HCT116 (cell line): Measurements from ENCODE around the gene DHDH. TPM values are rescaled to one million over a fixed set of nuclear protein-coding genes. Genes with fewer than 3 reads are reported as not detected.

Source experiments
- ATAC-seq: fragments of 200-7000 bp; cut with Tn5 transposase; 2 replicates; pipeline ENCODE4 v1.9.1; 2020; ENCODE audit warnings: mild to moderate bottlenecking, moderate library complexity
- BruUV-seq: library from RNA; stranded (reverse); fragments of 400-500 nt; replicated peaks from 2 replicates; lab custom pipeline; 2021; lab: Mats Ljungman, UMichigan
- CTCF ChIA-PET: fragments of 300-600 bp; sonication (Branson Sonifier 250); formaldehyde crosslinking; loops from one replicate; lab custom pipeline; 2021; ENCODE audit warnings: antibody characterized with exemption; lab: Charles Lee
- POLR2A ChIA-PET: fragments of 300-600, 350-600 bp; sonication (Branson Sonifier 250); formaldehyde crosslinking; loops from one replicate; lab custom pipeline; 2021; ENCODE audit warnings: antibody characterized with exemption; lab: Charles Lee
- RAD21 ChIA-PET, 2 experiments: fragments of 300-600 bp; sonication (Branson Sonifier 250); formaldehyde crosslinking; loops; one replicate each; lab custom pipeline; 2023; ENCODE audit warnings: low total read pairs in 2 of 2; ENCODE audit not compliant: uncharacterized antibody in 2 of 2, unreplicated experiment in 2 of 2, low non-redundant PET in 1 of 2; lab: Charles Lee
- DNase-seq: peaks from one replicate; pipeline ENCODE4 v3.0.0-alpha.2; 2010; ENCODE audit warnings: low read depth, low spot score
- H2AFZ ChIP-seq: fragments of 200-600 bp; shearing (Covaris generic), sonication (generic); 2 replicates; pipeline ENCODE4 v1.6.1; 2017; ENCODE audit warnings: low read depth, mixed run types, mixed read lengths, antibody characterized with exemption, low read length; ENCODE audit not compliant: poor library complexity, severe bottlenecking
- H3K27ac ChIP-seq: 2 replicates; pipeline ENCODE4 v1.5.1; 2012; ENCODE audit warnings: low read depth, low read length
- H3K27me3 ChIP-seq: fragments of 200-600 bp; sonication (generic); 2 replicates; pipeline ENCODE4 v1.6.1; 2016; ENCODE audit warnings: mixed run types, low read length, mixed read lengths; ENCODE audit not compliant: insufficient read depth
- H3K36me3 ChIP-seq, 2 experiments: fragments of 200-500 bp in 1 of 2; fragments of 200-600 bp in 1 of 2; sonication (Bioruptor generic) in 1 of 2; sonication (generic) in 1 of 2; 2 replicates each; pipeline versions ENCODE4 v1.5.1 to v1.6.1; 2014 to 2016; ENCODE audit warnings: low read length in 2 of 2, inconsistent platforms in 1 of 2, mixed read lengths in 1 of 2, mixed run types in 1 of 2; ENCODE audit not compliant: insufficient read depth in 2 of 2, control insufficient read depth in 1 of 2
- H3K4me1 ChIP-seq, 2 experiments: fragments of 200-600 bp in 1 of 2; sonication (generic) in 1 of 2; 2 replicates each; pipeline versions ENCODE4 v1.5.1 to v1.6.1; 2012 to 2017; ENCODE audit warnings: low read length in 2 of 2, inconsistent platforms in 1 of 2, mild to moderate bottlenecking in 1 of 2, mixed read lengths in 1 of 2, mixed run types in 1 of 2, moderate library complexity in 1 of 2; ENCODE audit not compliant: insufficient read depth in 2 of 2, control insufficient read depth in 1 of 2
- H3K4me2 ChIP-seq: fragments of 200-600 bp; sonication (generic); 2 replicates; pipeline ENCODE4 v1.6.1; 2017; ENCODE audit warnings: mixed run types, low read length, mixed read lengths
- H3K4me3 ChIP-seq, 2 experiments: fragments of 200-600 bp in 1 of 2; sonication (generic) in 1 of 2; replicated peaks in 1 of 2; 2 replicates each; pipeline ENCODE4 v1.5.1; 2011 to 2016; ENCODE audit warnings: low read length in 2 of 2, control low read depth in 1 of 2, low read depth in 1 of 2, mild to moderate bottlenecking in 1 of 2, mixed read lengths in 1 of 2, mixed run types in 1 of 2
- H3K79me2 ChIP-seq: fragments of 200-600 bp; sonication (generic); 2 replicates; pipeline ENCODE4 v1.6.1; 2017; ENCODE audit warnings: mild to moderate bottlenecking, mixed run types, low read length, moderate library complexity, mixed read lengths; ENCODE audit not compliant: insufficient read depth
- H3K9ac ChIP-seq: fragments of 200-600 bp; sonication (generic); 2 replicates; pipeline ENCODE4 v1.6.1; 2016; ENCODE audit warnings: low read length, mixed read lengths
- H3K9me2 ChIP-seq: fragments of 200-600 bp; sonication (generic), shearing (Covaris generic); 2 replicates; pipeline ENCODE4 v1.6.1; 2017; ENCODE audit warnings: mixed run types, mild to moderate bottlenecking, moderate library complexity; ENCODE audit not compliant: insufficient read depth
- H3K9me3 ChIP-seq, 2 experiments: fragments of 200-500 bp in 1 of 2; fragments of 200-600 bp in 1 of 2; sonication (Bioruptor generic) in 1 of 2; sonication (generic) in 1 of 2; 2 replicates each; pipeline ENCODE4 v1.6.1; 2014 to 2017; ENCODE audit warnings: low read length in 2 of 2, mixed read lengths in 2 of 2, inconsistent platforms in 1 of 2, low read depth in 1 of 2, mild to moderate bottlenecking in 1 of 2, mixed run types in 1 of 2, moderate library complexity in 1 of 2; ENCODE audit not compliant: control insufficient read depth in 1 of 2, insufficient read depth in 1 of 2
- H4K20me1 ChIP-seq: fragments of 200-600 bp; sonication (generic), shearing (Covaris generic); 2 replicates; pipeline ENCODE4 v1.6.1; 2017; ENCODE audit warnings: mixed run types, mild to moderate bottlenecking, moderate library complexity; ENCODE audit not compliant: insufficient read depth
- EZH2phosphoT487 ChIP-seq: fragments of 200-600 bp; IDR thresholded peaks from 2 replicates; pipeline ENCODE4 v1.6.1; 2018; ENCODE audit warnings: antibody characterized with exemption, borderline replicate concordance
- POLR2A ChIP-seq: IDR thresholded peaks from 2 replicates; pipeline ENCODE4 v1.7.0; 2011; ENCODE audit warnings: borderline replicate concordance; ENCODE audit not compliant: insufficient read depth, insufficient read length; ENCODE audit errors: extremely low read depth
- POLR2AphosphoS5 ChIP-seq: IDR thresholded peaks from 2 replicates; pipeline ENCODE4 v1.6.1; 2011; ENCODE audit warnings: mild to moderate bottlenecking, low read depth, low read length, moderate library complexity
- RAD21 ChIP-seq: IDR thresholded peaks from 2 replicates; pipeline ENCODE4 v1.6.1; 2012; ENCODE audit warnings: low read depth, mild to moderate bottlenecking
- YY1 ChIP-seq: IDR thresholded peaks from 2 replicates; pipeline ENCODE4 v1.6.1; 2011; ENCODE audit warnings: low read length, low read depth, moderate library complexity, mild to moderate bottlenecking; ENCODE audit not compliant: insufficient replicate concordance; ENCODE audit errors: extremely low read depth
- intact Hi-C: fragments of 100-400 bp; cut with micrococcal nuclease; formaldehyde crosslinking; loops from 2 replicates; pipeline ENCODE4 v1.10.0; 2022
- total RNA-seq: library from RNA; stranded (reverse); gene quantifications from one replicate; pipeline ENCODE4 v1.2.1, GENCODE V29; 2021; ENCODE audit not compliant: unreplicated experiment
- TF ChIP-seq, protein P1 (sequence below): IDR thresholded peaks from 2 replicates; pipeline ENCODE4 v1.6.1; 2012; ENCODE audit warnings: low read depth
- TF ChIP-seq, protein P2 (sequence below), 3 experiments: fragments of 200-600 bp in 1 of 3; sonication (generic) in 1 of 3; IDR thresholded peaks in 2 of 3; conservative IDR thresholded peaks in 1 of 3; 2 replicates each; pipeline ENCODE4 v1.5.1; 2012 to 2017; ENCODE audit warnings: low read depth in 2 of 3, low read length in 2 of 3, antibody characterized with exemption in 1 of 3, borderline replicate concordance in 1 of 3, control low read depth in 1 of 3, mild to moderate bottlenecking in 1 of 3, mixed read lengths in 1 of 3, mixed run types in 1 of 3, moderate library complexity in 1 of 3; ENCODE audit not compliant: insufficient read depth in 1 of 3
- TF ChIP-seq, protein P3 (sequence below): IDR thresholded peaks from 2 replicates; pipeline ENCODE4 v1.6.1; 2012

Gene DHDH
- total RNA-seq, 1 experiment from 2014 or later: 8.6 TPM

DNA sequence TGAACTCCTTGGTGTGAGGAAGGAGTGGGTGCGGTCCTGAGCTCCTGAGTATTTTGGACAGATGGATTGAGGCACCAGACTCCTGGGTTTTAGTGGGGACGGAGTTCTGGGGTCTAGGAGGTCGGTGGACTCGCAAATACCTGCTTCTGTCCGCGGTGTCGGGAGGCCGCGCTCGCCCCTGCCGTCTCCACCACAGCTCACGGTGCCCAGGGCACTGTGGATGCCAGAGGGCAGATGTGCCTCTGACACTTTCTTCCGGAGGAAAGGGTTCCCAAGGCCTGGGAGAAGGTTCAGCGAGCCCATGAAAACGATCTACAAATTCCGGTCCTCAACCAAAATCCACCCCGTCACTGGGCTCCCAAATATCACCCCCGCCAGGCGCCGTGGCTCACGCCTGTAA lies 38.3 kb upstream of the DHDH start:
- ChIA-PET RAD21 (no interaction called here), POLR2A (interaction anchor here (1.0 kb wide), 1 partner anchor 20 kb away, joined by 3 read pairs; no protein-coding TSS in a partner anchor), CTCF (no interaction called here)
- Histone ChIP-seq H2AFZ (no peak overlapping the region), H3K79me2 (peaks cover under 1% of the 10 kb centered on the region; the same call in 1 of the 2 replicates), H3K9me2 (no peaks in the 10 kb centered on the region), H3K36me3 (no peaks in the 10 kb centered on the region), H3K9me3 (no peaks in the 10 kb centered on the region), H3K4me2 (no peak overlapping the region), H3K9ac (no peak overlapping the region), H3K27me3 (no peaks in the 10 kb centered on the region), H3K4me1 (peaks cover 3 to 19% of the 10 kb centered on the region in 2 experiments; a peak in 3 of 4 replicates), H4K20me1 (no peaks in the 10 kb centered on the region), H3K4me3 (no peak overlapping the region), H3K27ac (no peak overlapping the region)
- ATAC-seq (no peak), DNase-seq (no peak)
- no TSS peak for BruUV-seq
- TF ChIP-seq, protein P1, sequence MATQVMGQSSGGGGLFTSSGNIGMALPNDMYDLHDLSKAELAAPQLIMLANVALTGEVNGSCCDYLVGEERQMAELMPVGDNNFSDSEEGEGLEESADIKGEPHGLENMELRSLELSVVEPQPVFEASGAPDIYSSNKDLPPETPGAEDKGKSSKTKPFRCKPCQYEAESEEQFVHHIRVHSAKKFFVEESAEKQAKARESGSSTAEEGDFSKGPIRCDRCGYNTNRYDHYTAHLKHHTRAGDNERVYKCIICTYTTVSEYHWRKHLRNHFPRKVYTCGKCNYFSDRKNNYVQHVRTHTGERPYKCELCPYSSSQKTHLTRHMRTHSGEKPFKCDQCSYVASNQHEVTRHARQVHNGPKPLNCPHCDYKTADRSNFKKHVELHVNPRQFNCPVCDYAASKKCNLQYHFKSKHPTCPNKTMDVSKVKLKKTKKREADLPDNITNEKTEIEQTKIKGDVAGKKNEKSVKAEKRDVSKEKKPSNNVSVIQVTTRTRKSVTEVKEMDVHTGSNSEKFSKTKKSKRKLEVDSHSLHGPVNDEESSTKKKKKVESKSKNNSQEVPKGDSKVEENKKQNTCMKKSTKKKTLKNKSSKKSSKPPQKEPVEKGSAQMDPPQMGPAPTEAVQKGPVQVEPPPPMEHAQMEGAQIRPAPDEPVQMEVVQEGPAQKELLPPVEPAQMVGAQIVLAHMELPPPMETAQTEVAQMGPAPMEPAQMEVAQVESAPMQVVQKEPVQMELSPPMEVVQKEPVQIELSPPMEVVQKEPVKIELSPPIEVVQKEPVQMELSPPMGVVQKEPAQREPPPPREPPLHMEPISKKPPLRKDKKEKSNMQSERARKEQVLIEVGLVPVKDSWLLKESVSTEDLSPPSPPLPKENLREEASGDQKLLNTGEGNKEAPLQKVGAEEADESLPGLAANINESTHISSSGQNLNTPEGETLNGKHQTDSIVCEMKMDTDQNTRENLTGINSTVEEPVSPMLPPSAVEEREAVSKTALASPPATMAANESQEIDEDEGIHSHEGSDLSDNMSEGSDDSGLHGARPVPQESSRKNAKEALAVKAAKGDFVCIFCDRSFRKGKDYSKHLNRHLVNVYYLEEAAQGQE: no peak
- TF ChIP-seq, protein P2, sequence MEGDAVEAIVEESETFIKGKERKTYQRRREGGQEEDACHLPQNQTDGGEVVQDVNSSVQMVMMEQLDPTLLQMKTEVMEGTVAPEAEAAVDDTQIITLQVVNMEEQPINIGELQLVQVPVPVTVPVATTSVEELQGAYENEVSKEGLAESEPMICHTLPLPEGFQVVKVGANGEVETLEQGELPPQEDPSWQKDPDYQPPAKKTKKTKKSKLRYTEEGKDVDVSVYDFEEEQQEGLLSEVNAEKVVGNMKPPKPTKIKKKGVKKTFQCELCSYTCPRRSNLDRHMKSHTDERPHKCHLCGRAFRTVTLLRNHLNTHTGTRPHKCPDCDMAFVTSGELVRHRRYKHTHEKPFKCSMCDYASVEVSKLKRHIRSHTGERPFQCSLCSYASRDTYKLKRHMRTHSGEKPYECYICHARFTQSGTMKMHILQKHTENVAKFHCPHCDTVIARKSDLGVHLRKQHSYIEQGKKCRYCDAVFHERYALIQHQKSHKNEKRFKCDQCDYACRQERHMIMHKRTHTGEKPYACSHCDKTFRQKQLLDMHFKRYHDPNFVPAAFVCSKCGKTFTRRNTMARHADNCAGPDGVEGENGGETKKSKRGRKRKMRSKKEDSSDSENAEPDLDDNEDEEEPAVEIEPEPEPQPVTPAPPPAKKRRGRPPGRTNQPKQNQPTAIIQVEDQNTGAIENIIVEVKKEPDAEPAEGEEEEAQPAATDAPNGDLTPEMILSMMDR (IDR thresholded peaks at IDR 0.05 in 2 of 3, conservative IDR thresholded peaks at IDR 0.05 in 1 of 3; ENCODE audit: borderline replicate concordance in 1 of 3, insufficient read depth in 1 of 3, low read depth in 2 of 3, low read length in 2 of 3): no peak
- TF ChIP-seq YY1: no peak
- TF ChIP-seq RAD21: no peak
- TF ChIP-seq EZH2phosphoT487: no peak
- TF ChIP-seq, protein P3, sequence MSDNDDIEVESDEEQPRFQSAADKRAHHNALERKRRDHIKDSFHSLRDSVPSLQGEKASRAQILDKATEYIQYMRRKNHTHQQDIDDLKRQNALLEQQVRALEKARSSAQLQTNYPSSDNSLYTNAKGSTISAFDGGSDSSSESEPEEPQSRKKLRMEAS: no peak
- TF ChIP-seq POLR2AphosphoS5: no peak
- TF ChIP-seq POLR2A: no peak
- intact Hi-C loops: no loop called here
